HG03139 (cell line): Measurements from ENCODE around the gene PRSS36.
"Not testable (repeated sequence)": the region's sequence is repeated elsewhere in the genome, so short reads cannot be mapped to it uniquely, and the experiment has no call there.

ENCODE experiments used
- ATAC-seq: cut with Tn5 transposase; IDR thresholded peaks from one replicate; pipeline ENCODE4 v1.9.1; 2021; ENCODE audit not compliant: unreplicated experiment

PRSS36 gene

GRCh38 chr16:31142109-31143010 is 7.5 kb downstream of the PRSS36 start:
- ATAC-seq, result peak; percentile 85

- ATAC-seq, result no peak
Measured at GRCh38 chr16:31141489-31142108, 8.3 kb downstream of the PRSS36 start.

- not testable (repeated sequence) for ATAC-seq
Measured at GRCh38 chr16:31141071-31141469, 8.8 kb downstream of the PRSS36 start.

- ATAC-seq, result no peak
Measured at GRCh38 chr16:31138621-31139578, 11.0 kb downstream of the PRSS36 start.

GRCh38 chr16:31136822-31137499 is 12.9 kb downstream of the PRSS36 start:
- not testable (repeated sequence) for ATAC-seq

GRCh38 chr16:31136287-31136662 is 13.6 kb downstream of the PRSS36 start:
- no peak for ATAC-seq

GRCh38 chr16:31135535-31136286 is 14.2 kb downstream of the PRSS36 start, which contains the start of gene PRSS8:
Gene PRSS8 (minus strand): TSS chr16:31135727. CDS start chr16:31135498, 229 bp downstream.
- no peak for ATAC-seq

GRCh38 chr16:31134625-31135534 is 15.0 kb downstream of the PRSS36 start:
- ATAC-seq, result no peak

GRCh38 chr16:31134091-31134571 is 15.7 kb downstream of the PRSS36 start:
- ATAC-seq, result no peak

GRCh38 chr16:31133046-31133501 is 16.8 kb downstream of the PRSS36 start:
- ATAC-seq, result no peak

GRCh38 chr16:31132303-31132979 is 17.4 kb downstream of the PRSS36 start:
- no peak for ATAC-seq

GRCh38 chr16:31131841-31132271 is 18.0 kb downstream of the PRSS36 start:
- no peak for ATAC-seq

- no peak for ATAC-seq
Measured at GRCh38 chr16:31131416-31131815, 18.4 kb downstream of the PRSS36 start.

GRCh38 chr16:31130899-31131298 is 19.0 kb downstream of the PRSS36 start:
- no peak for ATAC-seq

- no peak for ATAC-seq
Measured at GRCh38 chr16:31130336-31130891, 19.5 kb downstream of the PRSS36 start.

- no peak for ATAC-seq
Measured at GRCh38 chr16:31129568-31130335, 20.1 kb downstream of the PRSS36 start.
